ENCODE measurements around the gene RYR2. TPM values are rescaled to one million over a fixed set of nuclear protein-coding genes. Genes with fewer than 3 reads are reported as not detected.

RYR2 gene
- total and polyA plus RNA-seq, 7 donors = under 0.01 to 22.4 (median 6.1) TPM

DNA sequence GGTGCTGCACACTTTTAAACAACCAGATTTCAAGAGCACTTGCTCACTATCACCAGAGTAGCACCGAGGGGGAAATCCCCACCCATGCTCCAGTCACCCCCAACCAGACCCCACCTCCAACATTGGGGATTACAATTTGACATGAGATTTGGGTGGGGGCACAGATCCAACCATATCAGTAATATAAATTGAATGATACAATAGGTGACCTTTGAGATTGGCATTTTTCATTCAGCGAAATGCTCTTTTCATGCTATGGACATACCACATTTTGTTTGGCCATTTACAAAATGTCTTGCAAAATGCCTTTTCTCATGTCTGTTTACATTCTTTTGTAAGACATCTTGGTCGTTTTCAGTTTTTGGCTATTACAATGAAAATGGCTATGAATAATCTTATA lies 23.9 kb downstream of the RYR2 start:
- Histone ChIP-seq H3K4me3 (no peak overlapping the region), H3K4me1 (no peaks in the 10 kb centered on the region), H3K27ac (no peak overlapping the region), H3K27me3 (no peaks in the 10 kb centered on the region), H3K36me3 (no peaks in the 10 kb centered on the region), H3K9me3 (no peaks in the 10 kb centered on the region)
- no peak for TF ChIP-seq CTCF (IDR thresholded peaks at IDR 0.05)
- no peak for TF ChIP-seq POLR2AphosphoS5 (IDR thresholded peaks at IDR 0.05)
- no peak for TF ChIP-seq EP300 (IDR thresholded peaks at IDR 0.05)
- TF ChIP-seq POLR2A (IDR thresholded peaks at IDR 0.05) = no peak
- intact Hi-C loops (cut with DNase I) = no loop called here
- WGBS, 2 donors = 62 to 64% methylated on average over 3 of the region's 3 CpGs
- no peak for DNase-seq

DNA sequence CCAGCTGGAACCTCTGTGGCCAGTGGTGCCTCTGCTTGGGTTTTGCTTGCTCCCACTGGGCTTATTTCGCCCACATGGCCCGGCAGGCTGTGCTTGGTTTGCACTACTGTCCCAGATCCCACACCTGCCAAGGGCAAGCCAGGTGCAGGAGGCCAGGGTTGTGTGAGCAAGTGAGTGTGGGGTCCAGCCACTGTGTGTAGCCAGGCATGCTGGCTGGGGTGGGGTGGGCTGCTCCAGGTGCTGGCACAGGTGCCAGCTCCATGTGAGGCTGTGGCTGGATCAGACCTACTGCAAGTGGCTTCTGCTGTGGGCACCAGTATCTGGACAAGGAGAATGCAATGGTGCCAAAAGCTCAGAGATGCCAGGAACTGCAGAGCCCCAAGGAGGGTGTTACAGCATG lies 28.5 kb downstream of the RYR2 start:
- Histone ChIP-seq H3K9me3 (no peaks in the 10 kb centered on the region), H3K27me3 (no peaks in the 10 kb centered on the region), H3K27ac (no peak overlapping the region), H3K36me3 (no peaks in the 10 kb centered on the region), H3K4me3 (no peak overlapping the region), H3K4me1 (no peaks in the 10 kb centered on the region)
- TF ChIP-seq CTCF (IDR thresholded peaks at IDR 0.05) (no peak), POLR2AphosphoS5 (IDR thresholded peaks at IDR 0.05) (no peak), POLR2A (IDR thresholded peaks at IDR 0.05) (no peak), EP300 (IDR thresholded peaks at IDR 0.05) (no peak)
- intact Hi-C loops (cut with DNase I) = no loop called here
- WGBS, 2 donors = 87 to 95% methylated on average over 2 of the region's 2 CpGs
- no peak for DNase-seq

DNA sequence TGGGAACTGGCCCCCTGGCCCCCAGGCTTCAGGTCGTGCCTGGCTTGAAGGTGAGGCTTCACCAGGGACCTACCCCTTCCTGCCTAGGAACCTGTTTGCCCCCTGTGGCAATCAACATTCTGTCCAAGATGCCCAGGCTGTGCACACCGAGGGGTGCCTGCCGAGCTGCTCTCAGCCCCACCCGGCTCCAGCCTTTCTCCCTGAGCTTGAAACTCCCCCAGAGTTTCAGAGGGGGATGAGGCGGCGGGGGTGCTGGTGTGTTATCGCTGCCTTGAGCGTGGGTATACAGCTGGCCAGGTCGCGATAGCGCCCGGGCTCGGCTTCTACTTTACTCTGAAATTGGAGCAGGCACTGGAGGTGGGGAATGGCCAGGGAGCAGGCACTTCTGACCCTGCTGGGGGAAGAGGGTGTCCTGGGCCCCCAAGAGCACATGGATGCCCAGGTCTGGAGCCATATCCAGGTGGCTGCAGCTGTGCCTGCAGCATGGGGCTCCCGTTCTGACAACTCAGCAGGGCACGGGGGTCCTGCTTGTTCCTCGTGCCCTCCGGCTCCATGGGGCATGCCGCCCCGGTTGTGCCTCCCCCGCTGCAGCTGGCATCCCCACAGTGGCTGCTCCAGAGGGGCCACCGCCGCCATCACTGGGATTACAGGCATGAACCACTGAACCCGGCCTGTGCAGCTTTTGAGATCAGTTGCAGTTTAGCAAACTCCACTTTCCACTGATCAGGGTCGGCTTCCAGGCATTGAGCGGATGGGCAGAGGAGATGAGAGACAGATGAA lies 29.8 kb downstream of the RYR2 start:
- H3K4me3 ChIP-seq = no peak overlapping the region
- H3K4me1 ChIP-seq = no peaks in the 10 kb centered on the region
- no peaks in the 10 kb centered on the region for H3K36me3 ChIP-seq
- 85 to 87% methylated on average over 25 of the region's 25 CpGs for WGBS, 2 donors
- H3K9me3 ChIP-seq = no peaks in the 10 kb centered on the region
- no peak for DNase-seq
- no peak overlapping the region for H3K27ac ChIP-seq
- TF ChIP-seq EP300 (IDR thresholded peaks at IDR 0.05) = no peak
- TF ChIP-seq POLR2A (IDR thresholded peaks at IDR 0.05) = no peak
- no peak for TF ChIP-seq CTCF (IDR thresholded peaks at IDR 0.05)
- intact Hi-C loops (cut with DNase I) = no loop called here
- H3K27me3 ChIP-seq = no peaks in the 10 kb centered on the region

- Histone ChIP-seq H3K4me1 (no peaks in the 10 kb centered on the region), H3K4me3 (no peak overlapping the region), H3K27ac (no peak overlapping the region), H3K36me3 (no peaks in the 10 kb centered on the region), H3K9me3 (no peaks in the 10 kb centered on the region), H3K27me3 (no peaks in the 10 kb centered on the region)
- WGBS, 2 donors = 89% methylated on average over 11 of the region's 11 CpGs
- intact Hi-C loops (cut with DNase I) = no loop called here
- TF ChIP-seq POLR2AphosphoS5 (IDR thresholded peaks at IDR 0.05) = no peak
- no peak for TF ChIP-seq EP300 (IDR thresholded peaks at IDR 0.05)
- no peak for TF ChIP-seq CTCF (IDR thresholded peaks at IDR 0.05)
- TF ChIP-seq POLR2A (IDR thresholded peaks at IDR 0.05) = no peak
- no peak for DNase-seq
Observed at GRCh38 chr1:237074371-237075117, 32.6 kb downstream of the RYR2 start.
